ENCODE data around the gene SLC9A8. TPM values are rescaled to one million over a fixed set of nuclear protein-coding genes. Genes with fewer than 3 reads are reported as not detected.

The SLC9A8 gene
- total RNA-seq, 2 experiments from 2014 or later, result 22.0 to 30.3 TPM

DNA sequence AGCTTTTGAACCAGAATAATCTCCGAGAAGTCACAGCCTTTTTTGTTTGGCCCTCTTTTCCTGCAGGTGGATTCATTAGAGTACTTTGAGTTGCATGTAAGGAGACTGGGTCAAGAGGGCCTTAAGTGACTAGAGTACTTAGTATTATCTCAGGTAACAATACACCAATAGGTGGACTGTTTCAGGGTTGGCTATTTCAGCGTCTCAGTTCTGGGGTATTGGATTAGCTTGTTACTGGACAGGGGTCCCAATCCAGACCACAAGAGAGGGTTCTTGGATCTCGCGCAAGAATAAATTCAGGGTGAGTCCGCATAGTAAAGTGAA, 47.3 kb upstream of the SLC9A8 start:
- no TSS peak for BruUV-seq (replicated peaks)
- intact Hi-C loops (cut with micrococcal nuclease; ENCODE audit: unreplicated experiment), result no loop called here
- Histone ChIP-seq H2AFZ (ENCODE audit: low read length) (no peak overlapping the region), H3K4me3 (ENCODE audit: low read depth, low read length, poor library complexity, severe bottlenecking) (no peak overlapping the region), H3K79me2 (ENCODE audit: insufficient read depth, low read depth, low read length) (no peaks in the 10 kb centered on the region), H3K4me1 (ENCODE audit: insufficient read depth, low read length, poor library complexity, severe bottlenecking) (no peaks in the 10 kb centered on the region), H3K9me2 (ENCODE audit: insufficient read depth, low read length) (no peaks in the 10 kb centered on the region), H3K4me2 (ENCODE audit: low read length) (no peak overlapping the region), H3K27ac (ENCODE audit: low read depth, low read length, poor library complexity, severe bottlenecking) (no peak overlapping the region), H3K36me3 (ENCODE audit: insufficient read depth, low read length) (no peaks in the 10 kb centered on the region), H3K9me3 (ENCODE audit: low read length) (no peaks in the 10 kb centered on the region), H4K20me1 (ENCODE audit: insufficient read depth, low read length) (no peaks in the 10 kb centered on the region)
- POLR2A ChIA-PET, result no interaction called here
- DNase-seq (ENCODE audit: low spot score), result no peak
- TF ChIP-seq EZH2phosphoT487 (IDR thresholded peaks at IDR 0.05; ENCODE audit: borderline replicate concordance, low read depth, low read length), result no peak
- no peak for TF ChIP-seq CTCF (conservative IDR thresholded peaks at IDR 0.05; ENCODE audit: low read length)
- CTCF ChIA-PET (ENCODE audit: unreplicated experiment), result no interaction called here

DNA sequence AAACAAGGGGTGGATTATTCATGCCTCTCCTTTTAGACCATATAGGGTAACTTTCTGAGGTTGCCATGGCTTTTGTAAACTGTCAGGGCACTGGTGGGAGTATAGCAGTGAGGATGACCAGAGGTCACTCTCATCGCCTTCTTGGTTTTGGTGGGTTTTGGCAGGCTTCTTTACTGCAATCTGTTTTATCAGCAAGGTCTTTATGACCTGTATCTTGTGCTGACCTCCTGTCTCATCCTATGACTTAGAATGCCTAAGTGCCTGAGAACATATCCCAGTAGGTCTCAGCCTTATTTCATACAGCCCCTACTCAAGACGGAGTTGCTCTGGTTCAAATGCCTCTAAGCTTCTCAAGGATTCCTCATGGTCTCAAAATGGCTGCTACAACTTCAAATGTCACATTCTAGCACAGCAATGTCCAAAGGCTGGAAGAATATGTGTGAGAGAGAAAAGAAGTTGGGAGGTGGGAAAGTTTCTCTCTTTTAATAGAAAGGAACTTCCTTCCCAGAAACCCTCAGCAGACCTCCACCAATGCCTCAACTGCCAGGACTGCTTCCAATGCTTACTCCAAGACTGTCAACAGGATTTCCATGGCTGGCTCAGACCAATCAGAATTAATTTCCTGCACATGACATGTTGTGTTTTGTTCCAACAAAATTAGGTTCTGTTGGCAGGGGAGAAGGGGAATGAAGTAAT, 46.6 kb upstream of the SLC9A8 start:
- Histone ChIP-seq H3K36me3 (ENCODE audit: insufficient read depth, low read length) (no peaks in the 10 kb centered on the region), H2AFZ (ENCODE audit: low read length) (no peak overlapping the region), H3K4me1 (ENCODE audit: insufficient read depth, low read length, poor library complexity, severe bottlenecking) (no peaks in the 10 kb centered on the region), H3K9me3 (ENCODE audit: low read length) (no peaks in the 10 kb centered on the region), H3K27ac (ENCODE audit: low read depth, low read length, poor library complexity, severe bottlenecking) (no peak overlapping the region), H3K9me2 (ENCODE audit: insufficient read depth, low read length) (no peaks in the 10 kb centered on the region), H4K20me1 (ENCODE audit: insufficient read depth, low read length) (no peaks in the 10 kb centered on the region), H3K79me2 (ENCODE audit: insufficient read depth, low read depth, low read length) (no peaks in the 10 kb centered on the region), H3K4me2 (ENCODE audit: low read length) (no peak overlapping the region), H3K4me3 (ENCODE audit: low read depth, low read length, poor library complexity, severe bottlenecking) (no peak overlapping the region)
- intact Hi-C loops (cut with micrococcal nuclease; ENCODE audit: unreplicated experiment), result no loop called here
- no TSS peak for BruUV-seq (replicated peaks)
- ChIA-PET POLR2A (no interaction called here), CTCF (ENCODE audit: unreplicated experiment) (no interaction called here)
- no peak for DNase-seq (ENCODE audit: low spot score)
- no peak for TF ChIP-seq CTCF (conservative IDR thresholded peaks at IDR 0.05; ENCODE audit: low read length)
- no peak for TF ChIP-seq EZH2phosphoT487 (IDR thresholded peaks at IDR 0.05; ENCODE audit: borderline replicate concordance, low read depth, low read length)

DNA sequence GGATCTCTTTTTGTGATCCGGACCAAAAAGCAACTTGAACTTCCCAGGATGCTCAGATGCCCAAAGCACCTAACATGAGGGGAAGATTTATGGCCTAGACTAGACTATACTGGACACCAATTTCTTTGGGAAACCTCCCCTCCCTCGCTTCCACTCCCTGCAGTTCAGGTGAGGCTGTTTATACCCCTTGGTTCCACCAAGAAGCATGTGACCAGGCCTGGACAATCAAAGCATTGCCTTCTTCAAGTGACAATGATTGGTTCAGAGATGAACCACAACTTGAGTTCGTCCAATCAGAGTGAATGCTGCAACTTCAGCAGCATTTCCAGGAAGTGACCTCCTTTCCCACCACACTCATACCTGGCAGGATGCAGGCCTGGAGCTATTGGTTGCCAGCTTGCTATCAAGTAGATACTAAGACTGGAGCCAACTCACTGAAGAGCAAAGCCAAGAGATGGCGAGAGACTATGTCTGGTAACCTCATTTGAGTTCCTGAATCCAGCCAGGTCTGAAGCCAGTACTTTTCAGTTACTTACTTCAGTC, 45.6 kb upstream of the SLC9A8 start:
- no peak for TF ChIP-seq EZH2phosphoT487 (IDR thresholded peaks at IDR 0.05; ENCODE audit: borderline replicate concordance, low read depth, low read length)
- TF ChIP-seq CTCF (conservative IDR thresholded peaks at IDR 0.05; ENCODE audit: low read length), result no peak
- H3K27ac ChIP-seq (ENCODE audit: low read depth, low read length, poor library complexity, severe bottlenecking), result no peak overlapping the region
- no peak overlapping the region for H3K4me3 ChIP-seq (ENCODE audit: low read depth, low read length, poor library complexity, severe bottlenecking)
- no peaks in the 10 kb centered on the region for H3K9me3 ChIP-seq (ENCODE audit: low read length)
- no TSS peak for BruUV-seq (replicated peaks)
- peak overlapping the region; percentile 27; the same call in 1 of the 2 replicates for H2AFZ ChIP-seq (ENCODE audit: low read length)
- intact Hi-C loops (cut with micrococcal nuclease; ENCODE audit: unreplicated experiment), result no loop called here
- CTCF ChIA-PET (ENCODE audit: unreplicated experiment), result no interaction called here
- no peak overlapping the region for H3K4me2 ChIP-seq (ENCODE audit: low read length)
- H3K79me2 ChIP-seq (ENCODE audit: insufficient read depth, low read depth, low read length), result no peaks in the 10 kb centered on the region
- no peaks in the 10 kb centered on the region for H3K36me3 ChIP-seq (ENCODE audit: insufficient read depth, low read length)
- no peaks in the 10 kb centered on the region for H4K20me1 ChIP-seq (ENCODE audit: insufficient read depth, low read length)
- POLR2A ChIA-PET, result no interaction called here
- no peak for DNase-seq (ENCODE audit: low spot score)
- no peaks in the 10 kb centered on the region for H3K4me1 ChIP-seq (ENCODE audit: insufficient read depth, low read length, poor library complexity, severe bottlenecking)
- no peaks in the 10 kb centered on the region for H3K9me2 ChIP-seq (ENCODE audit: insufficient read depth, low read length)

Data from OCI-LY7 (cell line).